Tibial nerve (tissue), 4 donors: Measurements from ENCODE around the gene ZNF74. TPM values are rescaled to one million over a fixed set of nuclear protein-coding genes. Genes with fewer than 3 reads are reported as not detected.
A peak's percentile ranks its signal among the peaks of the same experiment; 100 is the strongest.

Experiments
- DNase-seq, 2 donors: peaks; one replicate each; pipeline ENCODE4 v3.0.0-alpha.2; 2019; ENCODE audit warnings: low spot score in 2 of 2
- H3K27ac ChIP-seq, 4 donors: fragments of 200-600 bp; sonication (generic) in 3 of 4; one replicate each; pipeline ENCODE4 v1.5.1; 2017 to 2019; ENCODE audit warnings: mild to moderate bottlenecking in 1 of 4
- H3K27me3 ChIP-seq, 2 donors: fragments of 200-600 bp; sonication (generic) in 1 of 2; one replicate each; pipeline versions ENCODE4 v1.5.1 to v1.6.0; 2017 to 2019
- H3K36me3 ChIP-seq, 3 donors: fragments of 200-600 bp; sonication (generic); one replicate each; pipeline ENCODE4 v1.5.1; 2018 to 2019
- H3K4me1 ChIP-seq, 4 donors: fragments of 200-600 bp; sonication (generic) in 3 of 4; one replicate each; pipeline ENCODE4 v1.5.1; 2017 to 2019
- H3K4me3 ChIP-seq, 4 donors: fragments of 200-600 bp; sonication (generic) in 3 of 4; one replicate each; pipeline ENCODE4 v1.5.1; 2017 to 2019; ENCODE audit warnings: mild to moderate bottlenecking in 1 of 4, moderate library complexity in 1 of 4
- H3K9me3 ChIP-seq, 4 donors: fragments of 200-600 bp; sonication (generic) in 3 of 4; one replicate each; pipeline ENCODE4 v1.5.1; 2017 to 2019
- EP300 ChIP-seq, 2 donors: sonication (generic); formaldehyde crosslinking; IDR thresholded peaks; one replicate each; pipeline ENCODE4 v1.6.1; 2017; ENCODE audit warnings: antibody characterized with exemption in 2 of 2, mild to moderate bottlenecking in 1 of 2
- POLR2A ChIP-seq, 2 donors: fragments of 450-650 bp; IDR thresholded peaks; one replicate each; pipeline ENCODE4 v1.6.1; 2017; ENCODE audit warnings: antibody characterized with exemption in 2 of 2, mild to moderate bottlenecking in 2 of 2, moderate library complexity in 2 of 2
- WGBS, 2 donors: methylation state at CpG; one replicate each; pipeline ENCODE4 v1.1.5; 2018; 5-methylcytosine and 5-hydroxymethylcytosine counted together
- total RNA-seq, 4 donors: library from RNA; depleted of rRNA; stranded (reverse); fragments of >200 nt; gene quantifications; one replicate each; pipeline ENCODE4 v1.1.0, GENCODE V29; 2016
- TF ChIP-seq, protein P1 (sequence below), 5 experiments: fragments of 200-600 bp in 3 of 5; fragments of 450-650 bp in 2 of 5; sonication (generic) in 3 of 5; IDR thresholded peaks; one replicate each; pipeline ENCODE4 v1.5.1; 2016 to 2019; ENCODE audit warnings: antibody characterized with exemption in 5 of 5, mild to moderate bottlenecking in 3 of 5, moderate library complexity in 2 of 5

Gene ZNF74
- total RNA-seq, 4 donors from 2014 or later, result 8.7 to 13.5 (median 10.2) TPM

- Histone ChIP-seq H3K4me3 (peak overlapping the region; percentile 48 to 86 (median 64)), H3K27me3 (no peaks in the 10 kb centered on the region), H3K36me3 (peaks cover 0 to 24% (median 0%) of the 10 kb centered on the region in 3 donors), H3K4me1 (peaks cover 0 to 80% (median 24%) of the 10 kb centered on the region in 4 donors), H3K27ac (peak overlapping the region; percentile 74 to 98 (median 86)), H3K9me3 (no peaks in the 10 kb centered on the region)
- no peak for DNase-seq
- TF ChIP-seq POLR2A (IDR thresholded peaks at IDR 0.05) (no peak), EP300 (IDR thresholded peaks at IDR 0.05) (no peak)
- TF ChIP-seq, protein P1, sequence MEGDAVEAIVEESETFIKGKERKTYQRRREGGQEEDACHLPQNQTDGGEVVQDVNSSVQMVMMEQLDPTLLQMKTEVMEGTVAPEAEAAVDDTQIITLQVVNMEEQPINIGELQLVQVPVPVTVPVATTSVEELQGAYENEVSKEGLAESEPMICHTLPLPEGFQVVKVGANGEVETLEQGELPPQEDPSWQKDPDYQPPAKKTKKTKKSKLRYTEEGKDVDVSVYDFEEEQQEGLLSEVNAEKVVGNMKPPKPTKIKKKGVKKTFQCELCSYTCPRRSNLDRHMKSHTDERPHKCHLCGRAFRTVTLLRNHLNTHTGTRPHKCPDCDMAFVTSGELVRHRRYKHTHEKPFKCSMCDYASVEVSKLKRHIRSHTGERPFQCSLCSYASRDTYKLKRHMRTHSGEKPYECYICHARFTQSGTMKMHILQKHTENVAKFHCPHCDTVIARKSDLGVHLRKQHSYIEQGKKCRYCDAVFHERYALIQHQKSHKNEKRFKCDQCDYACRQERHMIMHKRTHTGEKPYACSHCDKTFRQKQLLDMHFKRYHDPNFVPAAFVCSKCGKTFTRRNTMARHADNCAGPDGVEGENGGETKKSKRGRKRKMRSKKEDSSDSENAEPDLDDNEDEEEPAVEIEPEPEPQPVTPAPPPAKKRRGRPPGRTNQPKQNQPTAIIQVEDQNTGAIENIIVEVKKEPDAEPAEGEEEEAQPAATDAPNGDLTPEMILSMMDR (IDR thresholded peaks at IDR 0.05), result peak in 3 of 5 experiments; percentile 5 to 15 (median 8)
- WGBS, 2 donors, result 56 to 58% methylated on average over 13 of the region's 13 CpGs
Measured at GRCh38 chr22:20438678-20439492, 44.9 kb downstream of the ZNF74 start.

GRCh38 chr22:20439556-20439927, 45.6 kb downstream of the ZNF74 start:
- TF ChIP-seq POLR2A (IDR thresholded peaks at IDR 0.05) (no peak), EP300 (IDR thresholded peaks at IDR 0.05) (no peak)
- TF ChIP-seq, protein P1 (IDR thresholded peaks at IDR 0.05), result no peak
- H3K27me3 ChIP-seq, result no peaks in the 10 kb centered on the region
- H3K4me3 ChIP-seq, result no peak overlapping the region
- H3K9me3 ChIP-seq, result no peaks in the 10 kb centered on the region
- H3K36me3 ChIP-seq, result peaks cover 0 to 30% (median 0%) of the 10 kb centered on the region in 3 donors
- H3K4me1 ChIP-seq, result peaks cover 0 to 73% (median 23%) of the 10 kb centered on the region in 4 donors
- DNase-seq, result no peak
- H3K27ac ChIP-seq, result peak overlapping the region in 1 of 4 donors; percentile 94
- WGBS, 2 donors, result 77 to 87% methylated on average over 4 of the region's 4 CpGs

GRCh38 chr22:20439928-20440575, 46.1 kb downstream of the ZNF74 start:
- no peak for TF ChIP-seq EP300 (IDR thresholded peaks at IDR 0.05)
- TF ChIP-seq POLR2A (IDR thresholded peaks at IDR 0.05), result no peak
- TF ChIP-seq, protein P1 (IDR thresholded peaks at IDR 0.05), result no peak
- H3K27ac ChIP-seq, result peak overlapping the region in 1 of 4 donors; percentile 4
- H3K4me1 ChIP-seq, result peaks cover 0 to 68% (median 22%) of the 10 kb centered on the region in 4 donors
- H3K4me3 ChIP-seq, result no peak overlapping the region
- H3K36me3 ChIP-seq, result peaks cover 0 to 35% (median 0%) of the 10 kb centered on the region in 3 donors
- 96% methylated on average over 3 to 4 of the region's 5 CpGs for WGBS, 2 donors
- no peaks in the 10 kb centered on the region for H3K9me3 ChIP-seq
- H3K27me3 ChIP-seq, result no peaks in the 10 kb centered on the region
- no peak for DNase-seq

- Histone ChIP-seq H3K27ac (peak overlapping the region in 3 of 4 donors; percentile 25 to 65 (median 45)), H3K9me3 (no peaks in the 10 kb centered on the region), H3K4me3 (no peak overlapping the region), H3K27me3 (no peaks in the 10 kb centered on the region), H3K4me1 (peaks cover 0 to 59% (median 17%) of the 10 kb centered on the region in 4 donors), H3K36me3 (peaks cover 0 to 44% (median 0%) of the 10 kb centered on the region in 3 donors)
- 68 to 71% methylated on average over 8 to 9 of the region's 13 CpGs for WGBS, 2 donors
- DNase-seq, result no peak
- TF ChIP-seq POLR2A (IDR thresholded peaks at IDR 0.05) (no peak), EP300 (IDR thresholded peaks at IDR 0.05) (no peak)
- TF ChIP-seq, protein P1 (IDR thresholded peaks at IDR 0.05), result no peak
Measured at GRCh38 chr22:20440637-20441591, 47.0 kb downstream of the ZNF74 start.
